Kidney tubule cell (primary cell): ENCODE measurements around the gene PRKCE.

Source experiments
- DNase-seq: peaks from one replicate; pipeline ENCODE4 v3.0.0-alpha.2; 2018; ENCODE audit warnings: low spot score

Gene PRKCE

DNA sequence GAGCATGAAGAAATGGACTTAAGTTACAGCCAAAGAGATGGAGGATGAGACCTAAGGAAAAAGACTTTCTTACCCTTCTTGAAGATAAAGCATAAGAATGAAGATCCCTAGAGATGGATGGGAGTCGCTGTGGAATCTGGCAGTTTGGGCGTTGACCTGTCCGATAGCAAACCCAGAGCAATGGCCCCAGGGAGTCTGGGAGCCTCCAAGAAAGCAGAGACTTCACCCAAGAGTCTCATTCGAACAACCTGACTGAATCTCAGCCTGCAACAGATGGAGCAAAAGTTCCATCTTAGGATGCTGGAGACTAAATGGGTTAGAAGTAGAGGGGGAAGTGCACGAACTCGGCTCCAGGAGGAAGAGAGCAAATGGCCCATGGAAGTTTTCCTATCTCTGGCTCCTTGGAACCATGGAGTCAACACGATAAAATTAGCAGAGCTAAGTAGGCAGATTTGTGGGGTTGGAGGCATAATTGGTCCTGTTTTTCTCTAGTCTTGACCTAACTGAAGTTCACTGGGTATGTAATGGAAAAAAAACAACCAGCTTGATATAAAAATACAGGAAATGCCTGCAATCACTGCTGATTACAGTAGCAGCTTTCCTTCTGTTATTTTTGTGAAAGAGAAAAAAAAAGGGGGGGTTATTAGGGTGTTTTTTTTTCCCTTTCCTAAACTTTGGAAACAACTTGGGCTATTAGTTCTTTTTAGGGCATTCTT lies 467.3 kb downstream of the PRKCE start:
- no peak for DNase-seq

DNA sequence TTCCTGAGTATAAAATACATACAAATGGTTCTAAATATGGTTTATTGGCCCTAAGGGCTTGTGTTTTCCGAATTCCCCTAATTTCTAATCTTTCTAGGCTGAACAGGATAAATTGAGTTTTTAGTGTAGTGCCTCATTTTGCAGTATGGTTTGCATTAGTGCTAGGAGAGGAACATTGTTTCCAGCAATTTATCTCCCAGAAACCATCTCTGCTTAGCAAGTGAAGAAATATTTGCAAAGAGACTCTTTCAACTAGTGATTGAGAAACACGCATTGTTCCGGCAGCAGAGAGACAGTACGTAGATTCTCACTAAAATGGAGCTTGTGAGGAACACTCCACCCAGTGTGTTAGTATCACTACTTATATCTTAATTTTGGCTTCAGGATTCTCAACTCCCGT lies 468.0 kb downstream of the PRKCE start:
- DNase-seq: no peak

DNA sequence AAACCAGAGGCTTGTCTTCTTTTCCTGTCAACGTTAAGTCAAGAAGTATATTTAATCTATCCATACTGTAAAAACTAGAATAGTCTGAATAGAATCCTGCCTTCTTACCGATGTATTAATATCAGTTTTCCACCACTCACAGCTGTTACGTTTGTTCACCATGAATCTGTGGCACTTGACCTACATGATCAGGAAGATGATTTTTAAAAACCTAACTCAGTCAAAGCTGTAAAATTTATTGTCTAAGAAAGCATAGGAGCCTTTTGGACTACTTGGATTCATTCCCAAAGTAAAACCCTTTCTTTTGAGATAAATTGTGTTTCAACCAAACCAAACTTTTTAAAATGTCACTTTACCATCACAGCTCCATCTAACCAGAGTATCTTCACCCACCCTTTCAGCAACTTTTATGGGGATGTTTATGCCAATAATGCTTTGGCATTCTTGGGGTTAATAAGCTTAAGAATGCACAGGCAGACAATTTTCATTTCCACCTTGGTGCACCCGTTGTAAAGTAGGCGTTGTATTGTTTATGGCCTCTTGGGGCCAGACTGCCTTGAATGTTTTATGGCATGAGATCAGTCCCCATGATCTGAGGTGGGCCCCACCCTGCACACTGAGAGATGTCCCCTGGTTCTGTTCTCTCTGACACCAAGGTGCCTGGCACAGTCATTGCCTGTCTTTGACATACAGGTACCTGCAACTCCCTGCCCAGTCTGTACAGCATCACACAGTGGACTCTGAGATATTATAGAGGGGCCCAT lies 469.5 kb downstream of the PRKCE start:
- no peak for DNase-seq

DNA sequence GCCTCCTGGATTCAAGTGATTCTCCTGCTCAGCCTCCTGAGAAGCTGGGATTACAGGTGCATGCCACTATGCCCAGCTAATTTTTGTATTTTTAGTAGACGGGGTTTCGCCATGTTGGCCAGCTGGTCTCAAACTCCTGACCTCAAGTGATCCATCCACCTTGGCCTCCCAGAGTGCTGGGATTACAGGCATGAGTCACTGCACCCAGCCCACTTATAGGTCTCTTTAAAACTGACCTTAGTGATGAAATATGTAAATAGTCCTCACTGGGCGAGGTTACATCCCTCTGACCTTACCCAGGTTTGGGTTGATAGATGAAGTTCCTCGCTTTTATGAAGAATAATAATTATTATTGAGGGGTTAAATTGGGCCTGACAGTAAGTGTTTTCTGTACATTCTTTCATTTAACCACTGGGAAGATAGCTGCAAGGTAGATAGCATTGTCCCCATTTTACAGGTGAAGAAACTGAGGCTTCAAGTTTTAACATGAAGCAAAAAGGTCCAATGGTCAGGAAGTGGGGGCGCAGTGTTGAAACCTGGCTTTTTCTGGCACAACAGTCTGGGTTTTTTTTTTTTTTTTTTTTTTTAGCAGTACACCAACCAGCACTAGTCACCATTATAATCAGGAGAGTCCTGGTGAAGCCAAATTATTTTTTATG lies 471.0 kb downstream of the PRKCE start:
- no peak for DNase-seq

DNA sequence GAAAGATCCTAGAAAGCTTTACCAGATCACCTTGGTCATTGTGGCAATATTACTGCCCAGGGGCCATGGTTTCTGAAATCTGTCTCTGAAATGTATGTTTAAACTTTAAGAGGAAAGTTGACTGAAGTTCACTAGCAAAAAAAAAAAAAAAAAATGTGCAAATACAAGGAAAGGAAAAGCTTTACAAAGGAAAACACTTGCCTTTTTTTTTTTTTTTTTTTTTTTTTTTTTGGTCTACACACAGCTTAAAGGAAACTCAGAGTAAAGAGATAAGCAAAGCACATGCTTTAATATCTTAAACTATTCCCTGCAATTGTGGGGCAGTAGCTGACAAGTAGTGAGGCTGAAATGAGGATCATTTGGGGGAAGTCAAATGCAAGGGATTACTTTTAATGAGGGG lies 471.5 kb downstream of the PRKCE start:
- no peak for DNase-seq

DNA sequence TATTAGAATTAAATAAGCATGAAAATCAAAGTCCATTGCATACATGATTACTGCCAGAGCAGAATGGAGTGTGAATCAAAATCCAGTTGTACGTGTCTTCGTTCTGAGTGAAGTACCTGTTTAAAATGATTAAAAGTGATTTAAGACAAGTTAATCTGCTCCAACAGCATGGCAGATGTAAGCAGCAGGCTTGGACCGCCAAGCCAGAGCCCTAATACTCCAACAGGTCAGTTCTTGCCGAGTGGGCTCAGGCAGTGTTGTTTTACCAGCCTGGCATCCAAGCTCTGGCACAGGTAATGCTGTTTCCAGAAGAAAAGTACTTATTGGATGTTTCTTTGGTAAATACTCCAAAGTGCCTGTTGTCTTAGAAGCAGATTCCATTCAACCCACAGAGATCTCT lies 474.3 kb downstream of the PRKCE start:
- DNase-seq: no peak

DNA sequence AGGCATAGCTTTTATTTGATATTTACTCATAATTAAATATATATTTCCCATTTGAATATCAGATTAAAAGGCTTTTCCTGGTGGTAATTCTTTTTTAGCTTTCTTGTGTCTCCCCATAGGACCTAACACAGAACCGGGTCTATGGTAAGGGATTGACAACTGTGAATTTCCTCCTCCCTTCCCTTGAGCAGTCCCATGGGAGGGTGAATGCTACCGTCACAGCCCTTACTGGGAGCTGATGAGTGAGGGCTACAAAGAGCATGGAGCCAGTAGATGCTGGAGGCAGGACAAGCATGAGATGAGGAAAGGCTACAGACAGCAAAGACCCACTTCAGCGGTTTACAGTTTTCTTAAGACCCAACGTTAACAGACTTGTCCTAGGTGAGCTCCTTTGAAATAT lies 475.1 kb downstream of the PRKCE start:
- no peak for DNase-seq

DNA sequence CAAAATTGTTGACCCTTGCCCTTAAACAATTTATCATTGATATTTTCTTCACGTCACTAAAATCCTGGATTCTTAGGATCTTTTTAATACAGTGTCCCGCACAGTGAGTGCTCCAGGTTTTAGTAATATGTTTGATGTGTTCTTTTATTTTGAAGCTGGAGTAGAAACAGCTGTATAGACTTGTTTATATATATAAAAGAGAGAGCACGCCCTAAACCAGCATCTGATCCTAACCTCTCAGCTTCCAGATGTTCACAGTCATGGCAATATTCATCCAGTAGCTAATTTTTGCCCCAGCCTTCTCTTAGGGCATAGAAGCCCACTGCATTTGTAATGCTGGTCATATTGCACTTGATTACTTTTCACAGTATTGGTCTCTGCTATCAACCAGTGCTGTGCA lies 475.7 kb downstream of the PRKCE start:
- DNase-seq: no peak

DNA sequence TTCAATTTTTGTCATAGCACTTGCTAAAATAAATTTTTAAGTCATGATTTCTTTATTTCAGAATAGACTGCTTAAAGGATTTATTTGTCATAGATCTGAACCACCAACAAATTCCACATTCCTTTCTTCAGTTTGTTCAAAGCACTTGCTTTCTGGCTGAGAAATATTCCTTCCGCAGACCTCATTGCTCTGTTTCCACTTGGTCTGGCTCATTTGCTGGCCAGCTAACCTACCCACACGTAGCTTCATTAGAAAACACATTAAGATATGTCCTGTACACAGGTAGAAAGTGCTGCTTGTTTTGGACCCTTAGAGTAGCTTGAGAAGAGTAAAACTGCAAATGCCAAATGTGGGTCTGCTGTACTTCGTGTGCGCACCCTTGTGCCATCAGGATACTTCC lies 479.0 kb downstream of the PRKCE start:
- DNase-seq: no peak

DNA sequence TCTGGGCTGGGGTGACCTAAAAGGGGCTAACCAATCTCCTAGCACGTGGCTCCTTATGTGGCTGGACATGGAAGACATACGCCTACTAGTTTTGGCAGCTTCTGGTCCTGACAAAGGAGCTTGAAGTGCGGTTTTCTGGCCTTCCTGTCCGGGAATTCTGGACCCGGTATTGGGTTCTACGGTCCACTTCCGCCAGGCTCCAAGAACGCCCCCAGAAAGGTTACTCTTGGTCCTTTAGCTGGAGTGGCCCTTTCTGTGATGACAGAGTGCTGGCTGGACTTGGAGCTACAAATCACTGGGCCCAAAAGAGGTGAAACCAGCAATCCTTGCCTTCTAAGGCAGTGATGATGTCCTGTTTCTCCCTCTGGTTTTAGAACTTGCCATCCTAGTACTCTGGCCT lies 481.5 kb downstream of the PRKCE start:
- DNase-seq: no peak

DNA sequence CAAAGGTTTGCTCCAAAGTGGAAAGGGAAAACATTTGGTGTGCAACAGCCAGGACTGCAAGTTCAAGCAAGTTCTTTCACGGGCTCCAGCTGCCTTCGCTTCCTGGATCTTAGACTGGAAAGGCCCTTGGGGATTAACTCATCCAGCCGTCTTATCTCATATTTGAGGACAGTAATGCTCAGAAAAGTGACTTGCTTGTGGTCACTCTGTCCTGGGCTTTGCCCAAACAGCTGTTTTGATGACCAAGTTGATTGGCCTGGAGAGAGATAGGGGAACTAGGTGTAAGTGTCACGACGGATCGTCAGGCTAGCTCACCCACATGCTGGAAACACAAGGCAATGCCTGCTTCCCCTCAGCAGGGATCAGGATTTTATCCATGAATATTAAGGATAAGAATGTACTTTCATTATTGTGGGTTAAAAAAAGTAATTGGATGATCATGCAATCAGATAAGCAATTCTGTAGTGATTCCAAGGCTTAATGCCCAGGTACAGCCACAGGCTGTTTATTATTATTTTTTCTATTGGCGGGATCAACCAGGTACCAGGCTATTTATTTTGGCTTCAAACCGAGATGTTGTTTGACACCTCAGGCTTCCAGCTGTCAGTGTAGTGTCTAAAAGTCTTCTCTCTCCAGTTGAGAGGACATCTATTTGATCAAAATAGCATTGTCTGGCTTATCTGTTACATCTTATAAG lies 483.2 kb downstream of the PRKCE start:
- DNase-seq: no peak

DNA sequence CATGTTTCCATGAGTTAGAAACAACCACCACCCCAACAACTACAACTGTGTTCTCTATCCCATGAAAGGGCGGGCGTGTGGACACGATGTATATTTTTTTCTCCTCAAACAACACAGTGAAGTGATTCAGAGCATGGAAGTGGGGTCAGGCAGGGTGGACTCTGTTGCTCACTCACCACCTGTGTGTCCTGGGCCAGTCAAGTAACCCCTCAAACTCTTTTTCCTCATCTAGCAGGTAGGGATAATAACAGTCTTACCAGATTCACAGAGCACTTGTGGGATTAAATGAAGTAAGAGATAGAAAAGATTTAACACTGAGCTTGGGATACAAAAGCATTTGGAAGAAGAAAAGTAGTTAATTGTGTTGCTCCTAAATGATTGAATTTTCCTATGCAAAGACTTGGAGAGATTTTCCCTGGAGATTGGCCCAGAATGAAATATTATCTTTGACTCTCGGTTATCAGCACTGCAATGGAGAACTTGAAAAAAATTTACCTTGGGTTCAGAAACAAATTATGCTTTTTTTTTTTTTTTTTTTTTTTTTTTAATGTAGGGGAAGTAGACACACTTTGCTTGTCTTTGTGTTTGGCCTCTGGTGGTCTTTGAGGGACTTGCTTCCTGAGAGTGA lies 483.9 kb downstream of the PRKCE start:
- DNase-seq: no peak

DNA sequence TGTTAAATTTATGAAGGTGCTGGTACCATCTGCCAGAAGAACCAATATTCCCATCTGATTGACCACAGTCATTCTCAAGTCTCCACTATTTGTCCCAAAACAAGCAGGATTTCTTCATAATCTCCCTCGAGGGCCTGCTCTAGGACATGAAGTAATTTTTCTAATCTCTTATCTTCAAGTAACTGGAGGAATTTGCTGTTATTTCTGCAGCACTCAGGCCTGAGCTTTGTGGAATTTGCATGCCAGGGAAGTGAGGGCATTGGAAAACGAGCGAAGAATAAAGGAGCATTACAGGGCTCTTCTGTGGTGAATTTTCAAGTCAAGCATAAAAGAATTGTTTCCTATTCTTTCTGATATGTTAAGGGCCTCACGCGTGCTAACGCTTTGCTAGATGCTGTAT lies 484.5 kb downstream of the PRKCE start:
- no peak for DNase-seq

DNA sequence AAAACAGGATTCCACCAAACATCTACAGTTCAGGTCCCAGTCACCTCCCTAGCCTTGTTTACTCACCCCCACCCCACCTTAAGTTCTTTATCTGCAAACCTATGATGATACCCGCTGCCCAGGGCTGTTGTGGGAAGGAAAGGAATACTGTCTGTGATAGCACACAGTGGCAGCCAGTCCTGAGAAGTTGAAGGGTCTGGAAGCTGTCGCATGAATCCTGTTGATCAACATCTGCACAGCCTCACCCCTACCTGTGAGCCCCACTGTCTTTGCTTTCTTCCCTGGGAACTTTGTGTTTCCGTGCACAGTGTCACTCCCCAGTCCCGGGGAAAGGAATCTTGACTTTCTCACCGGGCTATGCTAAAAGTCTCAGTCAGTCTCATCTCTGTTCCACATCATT lies 485.0 kb downstream of the PRKCE start:
- no peak for DNase-seq

DNA sequence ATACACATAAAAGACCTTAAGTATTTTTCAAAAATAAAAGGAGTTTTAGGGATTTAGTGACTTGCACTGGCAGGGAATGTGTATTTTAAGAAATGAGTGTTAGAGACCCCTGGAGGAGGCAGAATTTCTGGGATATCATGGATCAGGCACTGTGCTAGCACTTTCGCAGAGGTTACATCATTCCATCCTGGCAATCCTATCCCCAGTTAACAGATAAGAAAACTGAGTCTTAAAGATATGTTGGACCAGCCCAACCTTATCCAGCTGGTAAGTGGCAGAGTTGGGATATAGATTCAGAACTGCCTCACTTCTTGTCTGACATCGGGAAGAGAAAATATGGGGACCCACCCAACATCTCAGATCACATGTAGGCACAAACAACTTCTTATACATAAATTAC lies 485.5 kb downstream of the PRKCE start:
- DNase-seq: no peak

DNA sequence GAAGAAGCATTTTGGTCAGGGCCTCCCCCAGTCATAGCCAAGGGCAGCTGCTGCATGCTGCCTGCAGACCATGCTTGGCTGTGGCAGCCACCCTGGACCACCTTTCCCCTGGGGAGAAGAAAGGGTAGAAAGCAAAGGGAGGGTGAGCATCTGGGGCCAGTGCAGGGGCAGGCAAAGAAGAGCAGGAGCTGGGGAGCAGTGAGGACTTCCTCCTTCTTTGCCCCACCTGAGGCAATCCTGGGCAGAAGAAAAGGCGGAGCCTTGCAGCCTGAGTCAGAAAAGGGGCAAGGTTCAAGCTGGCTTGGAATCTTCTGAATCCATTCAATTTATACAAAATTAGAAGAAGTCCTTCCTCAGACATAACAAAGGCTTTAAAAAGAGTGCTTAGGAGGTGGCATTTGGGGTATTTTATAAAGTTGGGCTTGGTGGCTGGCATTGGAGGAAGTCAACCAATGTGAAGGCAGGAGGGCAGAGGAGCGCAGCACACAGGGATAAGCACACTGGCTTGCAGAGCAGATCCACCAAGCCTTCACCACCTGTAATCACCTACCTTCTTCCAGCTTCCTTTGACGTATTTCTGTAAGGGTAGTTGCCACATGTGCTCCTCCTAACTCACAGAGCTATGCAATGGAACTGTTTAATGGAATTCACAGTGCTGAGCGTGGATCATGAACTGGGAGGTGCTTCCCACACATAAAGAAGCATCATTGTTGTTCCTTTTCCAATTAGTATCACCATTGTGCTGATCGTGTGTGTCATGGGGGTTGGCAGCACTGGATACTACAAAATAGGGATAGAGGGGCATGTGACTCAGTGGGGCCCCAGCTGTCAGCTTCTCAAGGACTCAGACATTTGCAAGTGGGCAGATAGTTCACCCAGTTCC lies 491.3 kb downstream of the PRKCE start:
- peak; percentile 42 for DNase-seq

DNA sequence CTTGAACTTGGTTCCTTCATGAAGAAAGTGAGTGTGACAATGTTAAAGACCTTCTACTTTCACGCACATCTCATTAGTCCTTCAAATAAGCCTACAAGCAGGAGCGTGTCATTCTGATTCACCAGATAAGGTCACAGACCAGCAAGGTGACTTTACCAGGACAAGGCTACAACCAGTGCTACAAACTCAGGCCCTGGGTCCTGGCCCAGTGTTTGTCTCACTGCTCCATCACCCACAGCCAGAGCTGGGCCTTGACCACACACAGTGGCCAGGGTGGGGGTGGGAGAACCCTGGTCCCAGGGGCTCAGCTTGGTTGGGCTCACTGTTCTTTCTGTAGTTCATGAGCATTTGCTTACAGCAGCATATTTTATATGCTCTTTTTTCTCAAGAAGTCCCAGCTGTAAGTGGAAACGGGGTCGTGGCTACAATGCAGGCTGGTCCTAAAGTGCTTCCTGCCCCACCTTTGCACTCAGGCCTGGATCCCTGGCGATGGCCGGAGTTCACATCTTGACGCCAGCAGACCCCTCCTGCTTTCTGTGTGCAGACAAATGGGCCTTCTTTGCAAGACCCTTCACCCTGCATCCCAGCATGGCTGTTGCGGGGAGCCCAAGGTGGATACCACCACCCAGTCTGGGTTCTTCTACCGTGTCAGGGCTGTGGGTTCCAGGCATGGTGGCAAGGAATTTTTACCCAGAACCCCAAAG lies 492.1 kb downstream of the PRKCE start:
- DNase-seq: no peak

DNA sequence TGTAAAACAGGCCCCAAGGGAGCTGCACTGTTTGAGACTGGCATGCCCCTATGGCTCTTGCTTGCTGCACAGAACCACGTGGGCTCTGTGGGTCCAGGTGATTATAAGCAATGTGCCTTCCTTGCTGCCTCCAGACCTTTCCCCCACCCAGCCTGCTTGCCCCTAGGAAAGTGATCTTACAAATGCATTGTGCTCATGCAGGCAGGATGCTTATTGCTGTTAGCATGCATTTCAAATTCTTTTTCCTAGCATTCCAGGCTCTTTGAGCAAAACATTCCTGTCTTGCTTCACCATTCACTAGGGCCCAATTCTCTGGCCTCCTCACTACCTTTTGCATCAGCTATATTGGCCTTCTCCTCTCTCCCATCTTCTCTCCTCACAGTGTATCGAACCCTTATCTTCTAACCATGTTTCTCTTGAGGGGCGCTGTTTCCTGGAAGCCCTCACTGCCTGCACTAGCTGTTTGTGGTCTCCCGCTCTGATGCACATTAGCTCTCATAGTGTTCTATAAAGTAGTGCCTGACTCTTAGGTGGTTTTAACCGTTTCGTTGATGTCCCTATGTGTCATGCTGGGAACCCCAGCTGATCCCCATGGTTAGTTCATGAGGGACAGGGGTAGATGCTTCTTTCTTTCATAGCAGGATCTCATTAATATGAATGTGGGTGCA lies 492.8 kb downstream of the PRKCE start:
- no peak for DNase-seq

DNA sequence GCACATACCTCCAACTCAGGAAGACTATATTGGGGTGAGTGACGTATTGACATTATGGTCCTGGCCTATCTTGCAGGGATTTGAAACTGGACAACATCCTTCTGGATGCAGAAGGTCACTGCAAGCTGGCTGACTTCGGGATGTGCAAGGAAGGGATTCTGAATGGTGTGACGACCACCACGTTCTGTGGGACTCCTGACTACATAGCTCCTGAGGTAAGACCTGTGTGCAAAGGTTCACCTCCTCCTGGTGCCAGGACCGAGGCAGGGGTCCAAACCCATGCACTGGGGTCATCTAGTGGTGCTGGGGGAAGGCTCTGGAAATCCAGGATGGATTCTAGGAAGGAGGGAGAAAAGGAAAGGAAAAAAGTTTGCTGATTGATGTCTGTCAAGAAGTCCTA lies 493.5 kb downstream of the PRKCE start:
- no peak for DNase-seq

DNA sequence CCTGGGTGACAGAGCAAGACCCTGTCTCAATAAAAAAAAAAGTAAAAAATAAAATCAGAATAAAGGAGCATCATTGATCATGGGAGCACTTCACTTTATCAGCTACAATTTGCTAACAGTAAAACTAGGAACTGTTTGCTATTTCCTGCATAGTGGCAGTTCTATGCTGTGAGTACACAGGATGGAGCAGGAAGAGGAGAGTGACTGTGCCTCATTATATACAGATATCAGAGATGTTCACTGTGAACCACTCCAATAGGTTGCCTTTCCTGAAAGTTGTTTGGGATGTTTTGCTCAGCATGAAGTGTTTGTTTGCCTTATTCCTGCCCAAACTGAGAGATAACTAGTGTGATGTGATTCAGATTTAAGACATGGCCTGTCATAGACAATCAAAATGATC lies 494.4 kb downstream of the PRKCE start:
- DNase-seq: no peak
